HCEC 1CT (cell line): Measurements from ENCODE around the gene PPA1.
"Not testable (repeated sequence)": the region's sequence is repeated elsewhere in the genome, so short reads cannot be mapped to it uniquely, and the experiment has no call there.

ENCODE experiments used
- DNase-seq: peaks from one replicate; pipeline ENCODE4 v3.0.0-alpha.2; 2017

Gene PPA1

GRCh38 chr10:70254778-70255328 is 21.6 kb upstream of the PPA1 start:
- no peak for DNase-seq

DNA sequence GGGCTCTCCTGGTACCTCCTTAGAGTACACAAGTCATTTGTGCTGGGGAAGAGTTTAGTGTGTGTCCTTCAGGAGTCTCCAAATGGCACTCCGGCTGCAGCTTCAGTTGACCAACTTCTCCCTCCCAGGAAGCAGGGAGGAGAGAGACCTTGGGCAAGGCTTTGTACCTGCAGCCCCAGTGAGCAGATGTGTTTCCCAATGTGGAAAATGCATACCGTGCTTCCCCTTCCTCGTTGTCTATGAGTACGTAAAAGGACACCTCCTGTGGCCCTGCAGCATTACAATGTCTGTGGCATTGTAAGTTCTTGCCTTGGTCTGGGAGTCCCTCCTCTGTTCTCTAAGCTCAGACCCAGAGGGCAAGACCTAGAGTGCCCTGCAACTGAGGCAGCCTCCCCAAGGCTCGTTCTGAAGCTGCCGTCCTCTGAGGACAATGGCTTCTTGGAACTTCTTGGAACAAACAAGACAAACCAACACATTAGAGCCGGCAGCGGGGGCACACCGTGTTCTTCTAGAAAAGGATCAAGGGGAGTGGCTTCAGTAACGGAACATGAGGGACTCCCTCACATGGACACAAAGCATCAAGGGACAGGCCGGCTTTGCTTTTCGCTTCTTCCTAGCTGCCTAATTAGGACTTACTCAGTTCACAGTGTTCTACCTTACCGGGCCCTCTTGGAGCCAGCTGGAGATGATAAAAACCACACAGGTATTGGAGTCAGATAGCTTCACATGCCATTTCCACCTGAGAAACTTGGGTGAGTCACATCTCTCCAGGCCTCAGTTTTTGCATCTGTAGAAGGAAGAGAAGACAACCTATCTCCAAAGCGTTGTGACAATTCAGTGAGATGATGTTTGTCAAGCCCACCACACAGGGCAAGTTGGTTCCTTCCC is 20.9 kb upstream of the PPA1 start:
- no peak for DNase-seq

GRCh38 chr10:70250961-70251680 is 17.9 kb upstream of the PPA1 start:
- no peak for DNase-seq

GRCh38 chr10:70247360-70247759 is 14.1 kb upstream of the PPA1 start:
- no peak for DNase-seq

DNA sequence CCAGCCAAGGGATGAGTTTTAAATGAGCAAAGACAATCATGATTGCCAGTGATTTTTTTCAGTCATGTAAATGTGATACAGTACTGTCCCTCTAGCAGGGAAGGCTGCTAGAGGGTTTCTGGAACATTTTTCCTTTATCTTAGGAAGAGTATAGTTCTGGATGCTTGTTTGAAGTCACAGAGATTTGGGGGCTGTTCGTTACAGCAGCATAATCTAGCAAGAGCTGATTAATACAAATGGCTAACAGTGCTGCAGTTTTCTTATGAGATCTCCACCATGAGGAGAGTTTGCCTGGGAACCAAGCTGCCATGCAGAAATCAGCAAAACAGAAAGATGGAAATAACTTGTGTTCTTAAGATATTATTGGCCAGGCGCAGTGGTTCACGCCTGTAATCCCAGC is 7.9 kb upstream of the PPA1 start:
- DNase-seq = no peak

GRCh38 chr10:70239986-70240385 is 6.8 kb upstream of the PPA1 start:
- DNase-seq = not testable (repeated sequence)

DNA sequence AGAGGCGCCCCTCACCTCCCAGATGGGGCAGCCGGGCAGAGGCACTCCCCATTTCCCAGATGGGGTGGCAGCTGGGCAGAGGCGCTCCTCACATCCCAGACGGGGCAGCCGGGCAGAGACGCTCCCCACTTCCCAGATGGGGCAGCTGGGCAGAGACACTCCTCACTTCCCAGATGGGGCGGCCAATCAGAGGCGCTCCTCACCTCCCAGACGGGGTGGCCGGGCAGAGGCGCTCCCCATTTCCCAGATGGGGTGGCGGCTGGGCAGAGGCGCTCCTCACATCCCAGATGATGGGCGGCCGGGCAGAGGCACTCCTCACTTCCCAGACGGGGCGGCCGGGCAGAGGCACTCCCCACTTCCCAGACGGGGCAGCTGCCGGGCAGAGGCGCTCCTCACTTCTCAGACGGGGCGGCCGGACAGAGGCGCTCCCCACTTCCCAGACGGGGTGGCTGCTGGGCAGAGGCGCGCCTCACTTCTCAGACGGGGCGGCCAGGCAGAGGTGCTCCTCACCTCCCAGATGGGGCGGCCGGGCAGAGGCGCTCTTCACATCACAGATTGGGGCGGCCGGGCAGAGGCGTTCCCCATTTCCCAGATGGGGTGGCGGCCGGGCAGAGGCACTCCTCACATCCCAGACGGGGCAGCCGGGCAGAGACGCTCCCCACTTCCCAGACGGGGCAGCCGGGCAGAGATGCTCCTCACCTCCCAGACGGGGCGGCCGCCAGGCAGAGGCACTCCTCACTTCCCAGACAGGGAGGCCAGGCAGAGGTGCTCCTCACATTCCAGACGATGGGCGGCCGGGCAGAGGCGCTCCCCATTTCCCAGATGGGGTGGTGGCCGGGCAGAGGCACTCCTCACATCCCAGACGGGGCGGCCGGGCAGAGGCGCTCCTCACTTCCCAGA is 6.1 kb upstream of the PPA1 start:
- DNase-seq = not testable (repeated sequence)

- not testable (repeated sequence) for DNase-seq
Measured at GRCh38 chr10:70237958-70238536, 4.8 kb upstream of the PPA1 start.

DNA sequence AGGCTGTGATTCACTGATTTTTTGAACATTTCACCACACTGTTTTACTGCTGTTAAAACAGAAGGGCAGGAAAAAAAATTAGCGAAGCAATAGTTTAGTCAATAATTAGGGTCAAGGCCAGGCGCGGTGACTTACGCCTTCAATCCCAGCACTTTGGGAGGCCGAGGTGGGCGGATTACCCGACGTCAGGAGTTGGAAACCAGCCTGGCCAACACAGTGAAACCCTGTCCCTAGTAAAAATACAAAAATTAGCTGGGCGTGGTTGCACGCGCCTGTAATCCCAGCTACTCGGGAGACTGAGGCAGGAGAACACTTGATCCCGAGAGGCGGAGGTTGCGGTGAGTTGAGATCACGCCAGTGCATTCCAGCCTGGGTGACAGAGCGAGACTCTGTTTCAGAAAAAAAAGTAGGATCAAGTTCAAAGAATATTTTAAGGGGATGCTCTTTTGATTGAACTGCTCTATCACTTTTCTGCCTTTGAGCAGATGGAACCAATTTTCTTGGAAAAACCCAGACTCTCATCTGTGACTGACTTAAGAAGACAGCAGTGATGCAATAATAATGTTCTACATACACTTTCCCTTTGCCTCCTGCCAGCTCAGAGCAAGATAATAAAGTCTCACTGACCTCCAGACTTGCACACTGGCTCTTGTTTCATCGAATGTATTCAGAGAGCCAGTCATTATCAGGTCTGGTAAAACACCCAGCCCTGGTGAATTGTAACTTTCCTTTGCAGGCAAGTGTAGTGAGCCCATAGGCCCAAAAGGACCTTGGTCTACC is 1.6 kb upstream of the PPA1 start:
- peak; percentile 17 for DNase-seq

GRCh38 chr10:70233939-70234300 is 691 bp upstream of the PPA1 start:
- DNase-seq = no peak

DNA sequence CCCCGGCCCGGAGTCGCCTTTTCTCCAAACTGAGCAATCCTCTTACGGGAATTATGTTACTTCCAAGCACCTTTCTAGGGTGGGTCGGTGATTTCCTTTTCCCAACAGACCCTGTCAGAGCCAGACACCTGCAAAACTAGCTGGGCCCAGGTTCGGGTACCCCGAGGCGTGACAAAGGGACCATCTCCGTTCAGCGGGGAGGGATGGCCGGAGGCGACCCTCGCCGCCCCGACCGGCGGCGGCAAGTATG is 445 bp downstream of the PPA1 start:
- DNase-seq = no peak

DNA sequence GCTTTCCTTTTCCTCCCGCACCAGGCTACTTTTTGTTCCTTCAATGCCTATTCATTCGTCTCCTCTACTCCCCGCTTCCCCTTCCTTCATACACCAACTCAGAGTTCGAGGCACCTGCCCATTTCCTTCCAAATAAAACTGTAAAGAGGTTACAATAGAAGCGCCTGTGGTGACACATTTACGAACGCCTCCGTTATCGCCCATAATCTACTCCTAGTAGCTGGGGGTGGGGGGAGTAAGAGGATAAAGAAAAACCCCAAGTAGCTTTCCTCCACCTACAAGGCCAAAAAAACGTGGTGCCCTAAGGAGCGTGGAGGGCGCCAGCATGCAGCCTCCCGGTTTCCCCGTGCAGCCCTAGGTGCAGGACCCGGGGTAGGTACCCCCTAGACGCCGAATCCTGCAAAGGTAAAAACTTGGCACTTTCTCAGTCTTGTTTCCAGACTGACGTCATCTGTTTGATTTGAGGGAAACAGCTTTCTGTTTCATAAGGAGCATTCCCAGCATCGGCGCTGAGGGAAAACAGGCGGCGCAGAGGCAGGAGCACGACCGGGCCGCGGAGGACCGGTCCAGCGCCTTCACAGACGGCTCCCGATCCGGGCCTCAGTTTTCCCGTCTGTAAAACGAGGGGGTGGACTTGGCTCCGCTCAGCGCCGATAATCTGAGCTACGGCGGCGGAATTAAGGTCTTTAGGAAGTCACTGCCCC is 922 bp downstream of the PPA1 start:
- DNase-seq = peak; percentile 37

- no peak for DNase-seq
Measured at GRCh38 chr10:70228491-70228890, 4.7 kb downstream of the PPA1 start.

DNA sequence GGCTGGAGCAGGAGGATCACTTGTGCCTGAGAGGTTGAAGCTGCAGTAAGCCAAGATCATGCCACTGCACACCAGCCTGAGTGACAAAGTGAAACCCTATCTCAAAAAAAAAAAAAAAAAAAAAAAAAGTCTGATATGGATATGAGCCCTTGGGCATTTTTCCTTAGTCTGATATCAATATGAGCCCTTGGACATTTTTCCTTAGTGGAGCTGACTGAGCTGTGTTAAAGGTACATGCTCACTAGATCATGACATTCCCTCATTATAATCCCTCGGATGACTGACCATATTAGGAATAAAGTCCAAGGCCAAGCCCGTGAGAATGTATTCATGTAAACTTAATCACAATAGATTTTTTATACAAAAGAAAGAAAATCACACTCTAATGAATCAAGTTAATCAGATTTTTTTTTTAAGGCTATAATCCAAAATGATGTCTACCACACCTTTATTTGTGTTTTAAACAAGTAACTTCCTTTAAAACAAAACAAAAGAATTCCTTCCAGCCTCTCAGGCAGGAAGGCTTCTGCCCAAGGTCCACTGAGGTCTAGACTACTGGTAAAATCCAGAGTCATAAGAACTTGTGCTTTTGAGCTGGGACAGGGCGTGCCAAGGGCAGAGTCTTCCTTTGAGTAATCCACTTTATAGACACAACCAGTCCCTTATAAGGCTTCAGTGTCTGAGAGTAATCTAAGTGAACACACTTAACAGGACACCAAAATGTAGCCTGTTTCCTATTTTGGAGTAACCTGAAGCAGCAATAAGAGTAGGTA is 5.5 kb downstream of the PPA1 start:
- no peak for DNase-seq

DNA sequence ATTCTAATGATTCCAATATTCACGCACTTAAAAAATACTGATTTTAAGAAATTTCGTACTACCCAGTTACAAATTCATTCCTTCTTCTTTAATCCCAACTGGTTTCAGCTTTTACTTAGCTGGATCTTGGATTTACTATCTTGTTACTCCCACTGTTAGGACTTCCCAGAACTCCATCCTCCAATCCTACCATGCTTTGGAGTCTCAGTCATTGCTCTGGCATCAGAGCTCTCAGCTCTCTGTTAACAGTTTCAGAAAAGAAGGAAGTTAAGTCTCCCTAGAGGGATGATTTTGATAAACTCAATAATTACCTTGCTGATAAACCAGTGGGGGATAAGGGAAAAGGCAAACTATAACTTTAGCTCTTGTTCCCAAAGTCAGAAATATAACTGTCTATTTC is 9.5 kb downstream of the PPA1 start:
- no peak for DNase-seq

DNA sequence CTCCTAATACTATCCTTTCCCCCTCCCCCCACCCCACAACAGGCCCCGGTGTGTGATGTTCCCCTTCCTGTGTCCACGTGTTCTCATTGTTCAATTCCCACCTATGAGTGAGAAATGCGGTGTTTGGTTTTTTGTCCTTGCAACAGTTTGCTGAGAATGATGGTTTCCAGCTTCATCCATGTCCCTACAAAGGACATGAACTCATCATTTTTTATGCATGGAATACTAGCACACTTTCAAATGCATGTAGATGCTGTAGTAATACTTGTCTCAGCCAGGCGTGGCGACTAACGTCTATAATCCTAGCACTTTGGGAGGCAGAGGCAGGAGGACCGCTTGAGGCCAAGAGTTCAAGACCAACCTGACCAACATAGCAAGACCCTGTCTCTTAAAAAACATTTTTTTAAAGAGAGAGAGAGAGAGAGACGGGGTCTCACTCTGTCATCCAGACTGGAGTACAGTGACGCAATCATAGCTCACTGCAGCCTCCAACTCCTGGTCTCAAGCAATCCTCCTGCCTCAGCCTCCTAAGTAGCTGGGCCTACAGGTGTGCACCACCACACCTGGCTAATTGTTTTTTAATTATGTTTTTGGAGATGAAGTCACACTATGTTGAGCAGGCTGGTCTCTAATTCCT is 10.3 kb downstream of the PPA1 start:
- DNase-seq = not testable (repeated sequence)

- DNase-seq = no peak
Measured at GRCh38 chr10:70222340-70222794, 10.9 kb downstream of the PPA1 start.

GRCh38 chr10:70221030-70221429 is 12.2 kb downstream of the PPA1 start:
- DNase-seq = no peak

DNA sequence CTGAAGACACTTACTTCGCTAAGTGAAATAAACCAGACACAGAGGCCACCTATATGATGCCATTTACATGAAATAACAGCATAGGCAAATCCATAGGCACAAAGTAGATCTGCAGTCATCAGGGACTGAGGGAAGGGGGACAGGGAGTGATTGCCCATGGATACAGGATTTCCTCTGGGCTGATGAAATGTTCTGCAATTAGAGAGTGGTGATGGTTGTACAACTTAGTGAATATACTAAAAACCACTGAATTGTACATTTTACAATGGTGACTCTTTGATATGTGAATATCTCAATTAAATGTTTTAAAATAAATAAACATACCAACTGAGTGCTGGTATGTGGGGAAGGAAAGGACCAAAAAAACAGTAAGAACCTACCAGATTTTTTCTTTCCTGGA is 20.4 kb downstream of the PPA1 start:
- no peak for DNase-seq

- DNase-seq = no peak
Measured at GRCh38 chr10:70212277-70212676, 21.0 kb downstream of the PPA1 start.
